H9 (cell line): Measurements from ENCODE around the gene MAML3. TPM values are rescaled to one million over a fixed set of nuclear protein-coding genes. Genes with fewer than 3 reads are reported as not detected.

Experiments
- DNase-seq: peaks from one replicate; pipeline ENCODE4 v3.0.0-alpha.2; 2017
- H2AFZ ChIP-seq: one replicate; pipeline ENCODE4 v1.6.1; 2013; ENCODE audit warnings: mild to moderate bottlenecking, low read length, control low read depth, moderate library complexity
- H2AK5ac ChIP-seq: 2 replicates; pipeline ENCODE4 v1.6.1; 2013; ENCODE audit warnings: low read length, control low read depth, mixed read lengths; ENCODE audit not compliant: insufficient read length
- H2BK120ac ChIP-seq: one replicate; pipeline ENCODE4 v1.6.1; 2013; ENCODE audit warnings: low read depth, mild to moderate bottlenecking, low read length, control low read depth, inconsistent platforms; ENCODE audit not compliant: poor library complexity, severe bottlenecking
- H2BK12ac ChIP-seq: 2 replicates; pipeline ENCODE4 v1.6.1; 2013; ENCODE audit warnings: low read length, control low read depth, mixed read lengths, low read depth; ENCODE audit not compliant: insufficient read length
- H2BK15ac ChIP-seq: 2 replicates; pipeline ENCODE4 v1.6.1; 2013; ENCODE audit warnings: low read depth, low read length, control low read depth
- H2BK20ac ChIP-seq: one replicate; pipeline ENCODE4 v1.6.1; 2013; ENCODE audit warnings: low read depth, mild to moderate bottlenecking, low read length, control low read depth, inconsistent platforms; ENCODE audit not compliant: poor library complexity, severe bottlenecking
- H2BK5ac ChIP-seq: 2 replicates; pipeline ENCODE4 v1.6.1; 2013; ENCODE audit warnings: low read length, control low read depth, mixed read lengths; ENCODE audit not compliant: insufficient read length
- H3K14ac ChIP-seq: 2 replicates; pipeline ENCODE4 v1.6.1; 2013; ENCODE audit warnings: low read length, control low read depth; ENCODE audit not compliant: insufficient read depth
- H3K18ac ChIP-seq: 2 replicates; pipeline ENCODE4 v1.6.1; 2013; ENCODE audit warnings: low read depth, mild to moderate bottlenecking, mixed read lengths, low read length, control low read depth; ENCODE audit not compliant: insufficient read length
- H3K23ac ChIP-seq: 2 replicates; pipeline ENCODE4 v1.6.1; 2013; ENCODE audit warnings: low read length, control low read depth, mixed read lengths, low read depth; ENCODE audit not compliant: insufficient read length
- H3K23me2 ChIP-seq: 2 replicates; pipeline ENCODE4 v1.6.1; 2013; ENCODE audit warnings: low read depth, mild to moderate bottlenecking, mixed read lengths, low read length, control low read depth; ENCODE audit not compliant: insufficient read length, poor library complexity, severe bottlenecking
- H3K27ac ChIP-seq: 2 replicates; pipeline ENCODE4 v1.5.1; 2013; ENCODE audit warnings: low read length, control low read depth, mixed read lengths, low read depth; ENCODE audit not compliant: insufficient read length
- H3K27me3 ChIP-seq: 2 replicates; pipeline ENCODE4 v1.6.1; 2013; ENCODE audit warnings: low read length, control low read depth, inconsistent platforms; ENCODE audit not compliant: insufficient read depth
- H3K4ac ChIP-seq: 2 replicates; pipeline ENCODE4 v1.6.1; 2013; ENCODE audit warnings: low read depth, mild to moderate bottlenecking, control low read depth, inconsistent platforms, low read length, moderate library complexity
- H3K4me1 ChIP-seq: 2 replicates; pipeline ENCODE4 v1.6.1; 2013; ENCODE audit warnings: low read length, control low read depth, inconsistent platforms; ENCODE audit not compliant: insufficient read depth
- H3K4me2 ChIP-seq: 2 replicates; pipeline ENCODE4 v1.6.1; 2013; ENCODE audit warnings: low read length, control low read depth, mixed read lengths; ENCODE audit not compliant: insufficient read length, insufficient read depth
- H3K56ac ChIP-seq: 2 replicates; pipeline ENCODE4 v1.6.1; 2013; ENCODE audit warnings: low read depth, mild to moderate bottlenecking, mixed read lengths, low read length, control low read depth; ENCODE audit not compliant: insufficient read length
- H3K79me1 ChIP-seq: 2 replicates; pipeline ENCODE4 v1.6.1; 2013; ENCODE audit warnings: low read depth, mild to moderate bottlenecking, moderate library complexity, low read length, control low read depth, inconsistent platforms; ENCODE audit not compliant: insufficient read depth, poor library complexity, severe bottlenecking
- H3K79me2 ChIP-seq: 2 replicates; pipeline ENCODE4 v1.6.1; 2013; ENCODE audit warnings: low read length, control low read depth, inconsistent platforms; ENCODE audit not compliant: insufficient read depth
- H3K9ac ChIP-seq: 2 replicates; pipeline ENCODE4 v1.6.1; 2013; ENCODE audit warnings: low read length, control low read depth, mixed read lengths; ENCODE audit not compliant: insufficient read length; ENCODE audit errors: extremely low read depth
- H3K9me3 ChIP-seq: one replicate; pipeline ENCODE4 v1.6.1; 2013; ENCODE audit warnings: low read depth, low read length, inconsistent platforms; ENCODE audit not compliant: control insufficient read depth
- H3T11ph ChIP-seq: one replicate; pipeline ENCODE4 v1.6.1; 2013; ENCODE audit warnings: mild to moderate bottlenecking, low read length, control low read depth, inconsistent platforms
- H4K20me1 ChIP-seq: one replicate; pipeline ENCODE4 v1.6.1; 2013; ENCODE audit not compliant: control insufficient read depth, insufficient read length, insufficient read depth
- H4K5ac ChIP-seq: 2 replicates; pipeline ENCODE4 v1.6.1; 2013; ENCODE audit warnings: low read depth, mild to moderate bottlenecking, mixed read lengths, low read length, control low read depth; ENCODE audit not compliant: insufficient read length
- H4K8ac ChIP-seq: replicated peaks from 2 replicates; pipeline ENCODE4 v1.6.1; 2013; ENCODE audit warnings: low read length, control low read depth, mixed read lengths, low read depth; ENCODE audit not compliant: insufficient read length
- H4K91ac ChIP-seq: 2 replicates; pipeline ENCODE4 v1.6.1; 2013; ENCODE audit warnings: low read depth, mild to moderate bottlenecking, moderate library complexity, mixed read lengths, low read length, control low read depth; ENCODE audit not compliant: insufficient read length
- H3K27ac Mint-ChIP-seq, 3 experiments: 2 replicates in 2 of 3; 3 replicates in 1 of 3; pipeline ENCODE4 v1.8.0; 2020 to 2021; ENCODE audit warnings: mixed read lengths in 3 of 3, mild to moderate bottlenecking in 1 of 3, moderate library complexity in 1 of 3
- H3K27me3 Mint-ChIP-seq: 2 replicates; pipeline ENCODE4 v1.8.0; 2021; ENCODE audit warnings: low read depth, mild to moderate bottlenecking, moderate library complexity, mixed read lengths
- H3K36me3 Mint-ChIP-seq, 3 experiments: 2 replicates in 2 of 3; 3 replicates in 1 of 3; pipeline ENCODE4 v1.8.0; 2020 to 2021; ENCODE audit warnings: low read depth in 3 of 3, mixed read lengths in 3 of 3; ENCODE audit not compliant: insufficient read depth in 1 of 3
- H3K4me1 Mint-ChIP-seq, 2 experiments: 2 replicates each; pipeline ENCODE4 v1.8.0; 2020; ENCODE audit warnings: mixed read lengths in 2 of 2
- H3K4me3 Mint-ChIP-seq, 2 experiments: 2 replicates in 1 of 2; 3 replicates in 1 of 2; pipeline ENCODE4 v1.8.0; 2020 to 2021; ENCODE audit warnings: mild to moderate bottlenecking in 2 of 2, mixed read lengths in 2 of 2, moderate library complexity in 1 of 2
- H3K9me3 Mint-ChIP-seq, 2 experiments: 2 replicates in 1 of 2; 3 replicates in 1 of 2; pipeline ENCODE4 v1.8.0; 2020; ENCODE audit warnings: mild to moderate bottlenecking in 2 of 2, mixed read lengths in 2 of 2, moderate library complexity in 1 of 2
- WGBS: extraction: QIAGEN DNeasy Blood & Tissue Kit; methylation state at CpG from one replicate; pipeline ENCODE4 v1.1.7; 2013; ENCODE audit warnings: missing lambda C conversion rate, low lambda C conversion rate, mixed read lengths; ENCODE audit not compliant: insufficient read length; ENCODE audit errors: extremely low coverage; 5-methylcytosine and 5-hydroxymethylcytosine counted together
- total RNA-seq: library from RNA; stranded (reverse); gene quantifications from 2 replicates; pipeline ENCODE4 v1.2.1, GENCODE V29; 2021
- TF ChIP-seq, protein P1 (sequence below): fragments of 200-600 bp; sonication (generic); conservative IDR thresholded peaks from 3 replicates; pipeline ENCODE4 v1.8.0; 2021; ENCODE audit warnings: antibody characterized with exemption, mild to moderate bottlenecking

Gene MAML3
- total RNA-seq, 1 experiment from 2014 or later, result 3.9 TPM

- no peak overlapping the region for H4K91ac ChIP-seq
Measured at GRCh38 chr4:139719381-139720101, 434.4 kb downstream of the MAML3 start.

More at GRCh38 chr4:139719381-139720101, 434.4 kb downstream of the MAML3 start:
- no peak overlapping the region for H3K9ac ChIP-seq
- no CpG with 5 or more reads among the region's 16 CpGs for WGBS
- no peak overlapping the region for H3K4me2 ChIP-seq
- peaks cover 10% of the 10 kb centered on the region; the same call in 1 of the 2 replicates for H3K27me3 ChIP-seq
- H3K27ac ChIP-seq, result no peak overlapping the region
- H4K8ac ChIP-seq, result no peak overlapping the region
- no peak overlapping the region for H3K23ac ChIP-seq
- no peak overlapping the region for H2AFZ ChIP-seq
- Mint-ChIP-seq H3K4me1 (peaks cover under 1 to 5% of the 10 kb centered on the region in 2 experiments; a peak in 2 of 4 replicates), H3K36me3 (no peaks in the 10 kb centered on the region; a peak in 1 of 7 replicates), H3K27me3 (peaks cover 43% of the 10 kb centered on the region), H3K27ac (no peak overlapping the region), H3K9me3 (no peaks in the 10 kb centered on the region; a peak in 1 of 5 replicates), H3K4me3 (no peak overlapping the region)
- H3K79me1 ChIP-seq, result no peaks in the 10 kb centered on the region
- H2BK120ac ChIP-seq, result no peak overlapping the region
- H3K56ac ChIP-seq, result no peak overlapping the region
- no peak overlapping the region for H2BK5ac ChIP-seq
- no peak overlapping the region for H2BK12ac ChIP-seq
- no peak overlapping the region for H2AK5ac ChIP-seq
- TF ChIP-seq, protein P1, sequence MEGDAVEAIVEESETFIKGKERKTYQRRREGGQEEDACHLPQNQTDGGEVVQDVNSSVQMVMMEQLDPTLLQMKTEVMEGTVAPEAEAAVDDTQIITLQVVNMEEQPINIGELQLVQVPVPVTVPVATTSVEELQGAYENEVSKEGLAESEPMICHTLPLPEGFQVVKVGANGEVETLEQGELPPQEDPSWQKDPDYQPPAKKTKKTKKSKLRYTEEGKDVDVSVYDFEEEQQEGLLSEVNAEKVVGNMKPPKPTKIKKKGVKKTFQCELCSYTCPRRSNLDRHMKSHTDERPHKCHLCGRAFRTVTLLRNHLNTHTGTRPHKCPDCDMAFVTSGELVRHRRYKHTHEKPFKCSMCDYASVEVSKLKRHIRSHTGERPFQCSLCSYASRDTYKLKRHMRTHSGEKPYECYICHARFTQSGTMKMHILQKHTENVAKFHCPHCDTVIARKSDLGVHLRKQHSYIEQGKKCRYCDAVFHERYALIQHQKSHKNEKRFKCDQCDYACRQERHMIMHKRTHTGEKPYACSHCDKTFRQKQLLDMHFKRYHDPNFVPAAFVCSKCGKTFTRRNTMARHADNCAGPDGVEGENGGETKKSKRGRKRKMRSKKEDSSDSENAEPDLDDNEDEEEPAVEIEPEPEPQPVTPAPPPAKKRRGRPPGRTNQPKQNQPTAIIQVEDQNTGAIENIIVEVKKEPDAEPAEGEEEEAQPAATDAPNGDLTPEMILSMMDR, result no peak
- no peak overlapping the region for H4K5ac ChIP-seq
- no peak overlapping the region for H3T11ph ChIP-seq
- no peak overlapping the region for H3K14ac ChIP-seq
- H3K79me2 ChIP-seq, result no peaks in the 10 kb centered on the region
- H3K23me2 ChIP-seq, result no peaks in the 10 kb centered on the region
- H3K18ac ChIP-seq, result no peak overlapping the region
- H3K4ac ChIP-seq, result no peak overlapping the region
- no peaks in the 10 kb centered on the region for H4K20me1 ChIP-seq
- H3K9me3 ChIP-seq, result no peaks in the 10 kb centered on the region
- no peak overlapping the region for H2BK20ac ChIP-seq
- H3K4me1 ChIP-seq, result no peaks in the 10 kb centered on the region
- no peak for DNase-seq
- H2BK15ac ChIP-seq, result no peak overlapping the region
